ENCODE results near the gene DPY19L3. TPM values are rescaled to one million over a fixed set of nuclear protein-coding genes. Genes with fewer than 3 reads are reported as not detected.
A peak's percentile ranks its signal among the peaks of the same experiment; 100 is the strongest.

DPY19L3 gene
- total RNA-seq, 4 donors from 2014 or later = 12.9 to 34.1 (median 18.5) TPM

DNA sequence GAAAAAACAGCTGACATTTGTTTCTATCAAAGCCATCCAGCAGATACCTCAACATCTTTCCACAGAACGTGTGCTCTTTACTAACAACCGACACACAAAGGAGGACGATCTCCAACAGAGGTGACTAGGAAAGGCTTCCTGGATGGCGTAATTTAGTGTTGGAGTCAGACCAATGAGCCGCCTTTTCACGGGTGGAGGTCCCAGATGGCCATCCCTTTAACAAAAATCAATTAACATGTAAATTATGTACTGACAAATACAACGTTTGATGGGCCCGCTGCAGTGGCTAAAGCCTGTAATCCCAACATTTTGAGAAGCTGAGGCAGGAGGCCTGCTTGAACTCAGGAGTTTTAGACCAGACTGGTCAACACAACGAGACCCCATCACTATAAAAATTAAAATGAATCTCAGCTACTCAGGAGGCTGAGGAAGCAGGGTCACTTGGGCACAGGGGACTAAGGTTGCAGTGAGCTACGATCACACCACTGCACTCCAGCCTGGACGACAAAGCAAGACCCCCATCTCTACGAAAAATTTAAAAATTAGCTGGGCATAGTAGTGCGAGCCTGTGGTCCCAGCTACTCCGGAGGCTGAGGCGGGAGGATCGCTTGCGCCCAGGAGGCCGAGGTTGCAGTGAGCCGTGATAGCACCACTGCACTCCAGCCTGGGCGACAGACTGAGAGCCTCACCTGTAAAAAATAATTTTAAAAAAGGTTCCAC is 1.2 kb upstream of the DPY19L3 start:
- H3K27ac ChIP-seq = peak overlapping the region; percentile 87 to 100 (median 98)
- TF ChIP-seq POLR2AphosphoS5 (IDR thresholded peaks at IDR 0.05) (no peak), POLR2A (IDR thresholded peaks at IDR 0.05) (no peak), EP300 (IDR thresholded peaks at IDR 0.05) (no peak)
- TF ChIP-seq, protein P1, sequence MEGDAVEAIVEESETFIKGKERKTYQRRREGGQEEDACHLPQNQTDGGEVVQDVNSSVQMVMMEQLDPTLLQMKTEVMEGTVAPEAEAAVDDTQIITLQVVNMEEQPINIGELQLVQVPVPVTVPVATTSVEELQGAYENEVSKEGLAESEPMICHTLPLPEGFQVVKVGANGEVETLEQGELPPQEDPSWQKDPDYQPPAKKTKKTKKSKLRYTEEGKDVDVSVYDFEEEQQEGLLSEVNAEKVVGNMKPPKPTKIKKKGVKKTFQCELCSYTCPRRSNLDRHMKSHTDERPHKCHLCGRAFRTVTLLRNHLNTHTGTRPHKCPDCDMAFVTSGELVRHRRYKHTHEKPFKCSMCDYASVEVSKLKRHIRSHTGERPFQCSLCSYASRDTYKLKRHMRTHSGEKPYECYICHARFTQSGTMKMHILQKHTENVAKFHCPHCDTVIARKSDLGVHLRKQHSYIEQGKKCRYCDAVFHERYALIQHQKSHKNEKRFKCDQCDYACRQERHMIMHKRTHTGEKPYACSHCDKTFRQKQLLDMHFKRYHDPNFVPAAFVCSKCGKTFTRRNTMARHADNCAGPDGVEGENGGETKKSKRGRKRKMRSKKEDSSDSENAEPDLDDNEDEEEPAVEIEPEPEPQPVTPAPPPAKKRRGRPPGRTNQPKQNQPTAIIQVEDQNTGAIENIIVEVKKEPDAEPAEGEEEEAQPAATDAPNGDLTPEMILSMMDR (IDR thresholded peaks at IDR 0.05) = no peak
- no peak for ATAC-seq
- H3K9me3 ChIP-seq = no peaks in the 10 kb centered on the region
- H3K27me3 ChIP-seq = no peaks in the 10 kb centered on the region
- peak overlapping the region; percentile 79 to 99 for H3K4me3 ChIP-seq
- H3K36me3 ChIP-seq = peaks cover 0 to 7% of the 10 kb centered on the region in 2 donors
- H3K4me1 ChIP-seq = peaks cover 0 to 32% (median 5%) of the 10 kb centered on the region in 3 donors
- 67% methylated on average over 13 to 19 of the region's 20 CpGs for WGBS, 2 donors (ENCODE audit: low coverage in 1 of 2)

DNA sequence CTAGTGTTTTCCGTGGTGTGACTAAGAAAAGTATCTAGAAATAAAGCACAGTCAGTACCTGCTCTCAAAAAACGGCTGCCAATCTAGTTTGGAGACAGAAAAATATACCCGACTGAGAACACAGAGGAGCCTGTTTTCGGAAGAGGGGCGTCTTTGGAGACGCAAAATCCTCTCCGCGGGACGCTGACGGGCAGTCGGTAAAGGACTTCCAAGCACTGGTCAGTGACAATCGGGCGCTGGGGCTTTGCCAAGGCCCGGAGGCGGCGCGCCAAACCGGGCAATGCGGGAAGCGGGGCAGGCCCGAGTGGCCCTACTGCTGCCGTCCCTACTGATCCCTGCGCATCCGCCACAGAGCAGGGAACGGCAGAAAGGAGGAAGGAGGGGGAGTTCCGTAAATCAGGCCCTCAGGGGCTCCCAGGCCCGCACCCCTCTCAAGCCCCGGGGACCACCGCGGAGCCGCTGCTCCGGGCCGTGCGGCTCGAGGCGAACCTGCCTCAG is 588 bp upstream of the DPY19L3 start:
- peak; percentile 39 for ATAC-seq

DNA sequence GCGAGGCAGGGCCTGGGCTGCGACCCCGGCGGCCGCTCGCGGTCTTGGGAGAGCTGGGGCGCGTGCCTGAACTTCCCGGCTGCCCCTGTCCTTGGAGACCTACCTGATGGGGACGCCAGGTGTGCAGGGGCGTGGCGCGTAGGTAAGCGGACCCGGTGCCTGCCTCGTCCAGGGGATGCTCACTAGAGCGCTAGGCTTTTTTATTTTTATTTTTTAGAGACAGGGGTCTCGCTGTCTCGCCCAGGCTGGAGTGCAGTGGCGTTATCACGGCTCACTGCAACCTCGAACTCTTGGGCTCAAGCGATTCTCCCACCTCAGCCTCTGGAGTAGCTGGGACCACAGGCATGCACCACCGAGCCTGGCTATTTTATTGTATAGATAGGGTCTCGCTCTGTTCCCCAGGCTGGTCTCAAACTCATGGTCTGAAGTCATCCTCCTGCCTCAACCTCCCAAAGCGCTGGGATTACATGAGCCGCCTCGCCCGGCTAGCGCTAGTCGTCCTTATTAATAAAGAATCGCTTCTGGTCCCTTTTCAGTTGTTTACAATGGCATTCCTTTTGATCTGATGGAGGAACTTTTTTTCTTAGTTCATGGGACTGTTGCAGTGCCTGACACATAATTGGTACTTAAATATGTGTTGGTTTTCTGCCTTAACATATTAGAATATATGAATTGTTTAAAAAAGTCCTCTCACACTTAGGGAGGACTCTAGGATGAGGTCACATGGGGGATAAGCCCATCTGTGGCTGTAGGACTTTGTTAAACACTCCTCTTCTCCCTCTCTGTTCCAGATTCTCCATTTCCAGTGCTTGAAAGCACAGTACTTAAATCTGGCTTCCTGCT is 812 bp downstream of the DPY19L3 start:
- peaks cover 0 to 32% (median 5%) of the 10 kb centered on the region in 3 donors for H3K4me1 ChIP-seq
- H3K36me3 ChIP-seq = peaks cover 0 to 27% of the 10 kb centered on the region in 2 donors
- H3K4me3 ChIP-seq = peak overlapping the region; percentile 79 to 99
- TF ChIP-seq POLR2A (IDR thresholded peaks at IDR 0.05) (no peak), EP300 (IDR thresholded peaks at IDR 0.05) (no peak), POLR2AphosphoS5 (IDR thresholded peaks at IDR 0.05) (no peak)
- TF ChIP-seq, protein P1 (IDR thresholded peaks at IDR 0.05) = no peak
- ATAC-seq = no peak
- 10 to 14% methylated on average over 10 to 15 of the region's 33 CpGs for WGBS, 2 donors (ENCODE audit: low coverage in 1 of 2)
- no peaks in the 10 kb centered on the region for H3K27me3 ChIP-seq
- no peaks in the 10 kb centered on the region for H3K9me3 ChIP-seq
- peak overlapping the region; percentile 87 to 100 (median 98) for H3K27ac ChIP-seq

More for the DNA sequence above, 588 bp upstream of the DPY19L3 start:
- H3K9me3 ChIP-seq = no peaks in the 10 kb centered on the region
- peak overlapping the region; percentile 87 to 100 (median 98) for H3K27ac ChIP-seq
- TF ChIP-seq, protein P1 (IDR thresholded peaks at IDR 0.05) = no peak
- TF ChIP-seq POLR2AphosphoS5 (IDR thresholded peaks at IDR 0.05) (no peak), POLR2A (IDR thresholded peaks at IDR 0.05) (no peak), EP300 (IDR thresholded peaks at IDR 0.05) (no peak)
- no peaks in the 10 kb centered on the region for H3K27me3 ChIP-seq
- peaks cover 0 to 32% (median 5%) of the 10 kb centered on the region in 3 donors for H3K4me1 ChIP-seq
- 0 to 1% methylated on average over 6 to 24 of the region's 36 CpGs for WGBS, 2 donors (ENCODE audit: low coverage in 1 of 2)
- peaks cover 0 to 13% of the 10 kb centered on the region in 2 donors for H3K36me3 ChIP-seq
- H3K4me3 ChIP-seq = peak overlapping the region; percentile 79 to 99

DNA sequence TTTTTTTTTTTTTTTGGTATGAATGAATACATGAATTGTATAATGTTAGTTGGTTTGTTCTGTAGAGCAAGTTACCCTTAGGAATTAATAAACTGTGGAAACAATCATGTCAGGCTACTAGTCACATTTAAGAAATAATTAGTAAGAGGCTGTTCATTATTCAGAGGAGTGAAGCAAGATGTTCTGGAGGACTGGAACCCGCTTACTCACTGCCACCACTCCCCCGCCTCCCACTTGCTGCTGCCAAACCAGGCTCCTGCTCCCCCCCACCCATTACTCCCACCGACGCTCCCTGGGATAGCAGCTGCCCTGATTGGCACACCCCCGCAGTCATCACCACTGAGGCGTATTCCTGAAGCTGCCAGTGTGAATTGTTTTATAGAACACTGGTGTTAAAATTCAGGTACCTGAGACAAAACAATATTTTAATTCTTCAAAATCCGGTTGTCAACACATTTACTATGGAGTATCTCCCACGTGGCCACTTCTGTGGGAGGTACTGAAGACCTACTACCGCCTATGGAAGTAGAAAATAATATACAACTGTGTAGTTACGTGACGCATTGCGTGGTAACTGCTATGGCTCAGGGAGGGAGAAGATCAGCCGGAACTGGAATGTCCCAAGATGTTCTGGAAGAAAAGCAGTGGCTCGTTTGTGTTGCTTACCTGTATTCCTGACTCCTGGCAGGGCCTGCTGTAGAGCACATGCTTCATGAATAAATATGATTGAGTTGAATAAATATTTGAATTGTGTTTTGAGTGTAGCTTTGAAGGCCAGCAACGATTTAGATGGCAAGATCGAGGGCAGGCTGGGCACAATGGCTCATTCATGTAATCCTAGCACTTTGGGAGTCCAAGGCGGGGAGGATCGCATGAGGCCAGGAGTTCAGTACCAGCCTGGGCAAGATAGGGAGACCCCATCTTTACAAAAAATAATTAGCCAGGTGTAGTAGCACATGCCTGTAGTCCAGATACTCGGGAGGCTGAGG is 1.7 kb downstream of the DPY19L3 start:
- Histone ChIP-seq H3K27ac (peak overlapping the region in 3 of 4 donors; percentile 10 to 100 (median 99)), H3K9me3 (no peaks in the 10 kb centered on the region), H3K4me1 (peaks cover 0 to 32% (median 5%) of the 10 kb centered on the region in 3 donors), H3K27me3 (no peaks in the 10 kb centered on the region), H3K4me3 (no peak overlapping the region), H3K36me3 (peaks cover 0 to 36% of the 10 kb centered on the region in 2 donors)
- WGBS, 2 donors (ENCODE audit: low coverage in 1 of 2) = 69 to 72% methylated on average over 10 to 17 of the region's 19 CpGs
- TF ChIP-seq EP300 (IDR thresholded peaks at IDR 0.05) (no peak), POLR2AphosphoS5 (IDR thresholded peaks at IDR 0.05) (peak; percentile 17)
- no peak for ATAC-seq
